HepG2 (cell line): Measurements from ENCODE around the gene TIMM13. TPM values are rescaled to one million over a fixed set of nuclear protein-coding genes. Genes with fewer than 3 reads are reported as not detected.

ENCODE experiments used
- AGO1 ChIP-seq: fragments of 200-400 bp; formaldehyde crosslinking; IDR thresholded peaks from 2 replicates; pipeline ENCODE4 v1.6.1; 2017; ENCODE audit warnings: mild to moderate bottlenecking, low read depth, low read length, moderate library complexity; ENCODE audit not compliant: poor library complexity, severe bottlenecking
- CENPBD1 ChIP-seq: sonication (generic); formaldehyde crosslinking; IDR thresholded peaks from 2 replicates; pipeline ENCODE4 v1.8.0; 2022; ENCODE audit warnings: missing genetic modification reagents, low read depth, mild to moderate bottlenecking, borderline replicate concordance
- EHMT2 ChIP-seq: fragments of 200-600 bp; sonication (generic); IDR thresholded peaks from 2 replicates; pipeline ENCODE4 v1.7.0; 2017; ENCODE audit warnings: antibody characterized with exemption, low read depth, low read length, borderline replicate concordance
- JUNB ChIP-seq: sonication (generic); formaldehyde crosslinking; IDR thresholded peaks from 2 replicates; pipeline ENCODE4 v1.8.0; 2022; ENCODE audit warnings: missing genetic modification reagents, mild to moderate bottlenecking, borderline replicate concordance
- KDM5B ChIP-seq: sonication (generic); formaldehyde crosslinking; IDR thresholded peaks from 2 replicates; pipeline ENCODE4 v1.4.0; 2020; ENCODE audit warnings: missing genetic modification reagents, mild to moderate bottlenecking, borderline replicate concordance
- MAF1 ChIP-seq: sonication (generic); formaldehyde crosslinking; IDR thresholded peaks from 2 replicates; pipeline ENCODE4 v1.5.0; 2020; ENCODE audit warnings: missing genetic modification reagents, borderline replicate concordance
- MLX ChIP-seq: IDR thresholded peaks from 2 replicates; pipeline ENCODE4 v1.6.1; 2016
- SCMH1 ChIP-seq: sonication (generic); formaldehyde crosslinking; IDR thresholded peaks from 2 replicates; pipeline ENCODE4 v1.9.0; 2021; ENCODE audit warnings: missing genetic modification reagents, mild to moderate bottlenecking, borderline replicate concordance
- ZBTB14 ChIP-seq: sonication (generic); formaldehyde crosslinking; IDR thresholded peaks from 2 replicates; pipeline ENCODE4 v1.4.0; 2020; ENCODE audit warnings: missing genetic modification reagents
- ZBTB43 ChIP-seq: sonication (generic); formaldehyde crosslinking; conservative IDR thresholded peaks from 2 replicates; pipeline ENCODE4 v1.4.0; 2020; ENCODE audit warnings: missing genetic modification reagents
- ZBTB7B ChIP-seq: sonication (generic); formaldehyde crosslinking; IDR thresholded peaks from 2 replicates; pipeline ENCODE4 v1.4.0; 2020; ENCODE audit warnings: missing genetic modification reagents
- ZBTB8A ChIP-seq: sonication (generic); formaldehyde crosslinking; IDR thresholded peaks from 2 replicates; pipeline ENCODE4 v1.4.0; 2020; ENCODE audit warnings: mild to moderate bottlenecking, low read depth, missing genetic modification reagents, borderline replicate concordance
- ZFP41 ChIP-seq: sonication (generic); formaldehyde crosslinking; IDR thresholded peaks from 2 replicates; pipeline ENCODE4 v1.4.0; 2020; ENCODE audit warnings: mild to moderate bottlenecking, missing genetic modification reagents, borderline replicate concordance
- ZNF280D ChIP-seq: sonication (generic); formaldehyde crosslinking; IDR thresholded peaks from 2 replicates; pipeline ENCODE4 v1.5.1; 2020; ENCODE audit warnings: mild to moderate bottlenecking, missing genetic modification reagents
- ZNF432 ChIP-seq: sonication (generic); formaldehyde crosslinking; IDR thresholded peaks from 2 replicates; pipeline ENCODE4 v1.5.0; 2020; ENCODE audit warnings: missing genetic modification reagents, mild to moderate bottlenecking, borderline replicate concordance
- ZNF687 ChIP-seq: sonication (generic); formaldehyde crosslinking; IDR thresholded peaks from 2 replicates; pipeline ENCODE4 v1.5.1; 2020; ENCODE audit warnings: mild to moderate bottlenecking, missing genetic modification reagents, moderate library complexity
- polyA plus RNA-seq, 8 experiments: library from polyadenylated mRNA; depleted of rRNA in 3 of 8; stranded (reverse) in 7 of 8; unstranded in 1 of 8; fragments of >200 nt; fragmentation: Illumina TruSeq in 4 of 8; extraction: Trizol in 4 of 8; gene quantifications; 2 replicates each; pipeline versions ENCODE4 v1.2.1 to v1.2.3, GENCODE V29; 2011 to 2016; ENCODE audit warnings: low read depth in 4 of 8, missing spikeins in 1 of 8, mixed read lengths in 1 of 8; ENCODE audit not compliant: insufficient read depth in 1 of 8
- total RNA-seq, 5 experiments: library from RNA; depleted of rRNA; stranded (reverse); fragments of >200 nt; fragmentation: Illumina TruSeq; extraction: Trizol; gene quantifications; 2 replicates each; pipeline ENCODE4 v1.2.3, GENCODE V29; 2016; ENCODE audit warnings: low read depth in 1 of 5

Gene TIMM13
- total and polyA plus RNA-seq, 2 of the 13 experiments (the other 11 are each of a cell fraction or from before 2014, with no cell fraction given): 48.4 to 108 TPM

- no peak for TF ChIP-seq MLX (CRISPR knock-in tag)
- no peak for TF ChIP-seq EHMT2
- TF ChIP-seq ZNF687 (CRISPR knock-in tag): peak; percentile 99
- TF ChIP-seq CENPBD1 (CRISPR knock-in tag): no peak
- peak; percentile 71; the same call in 1 of the 2 replicates for TF ChIP-seq KDM5B
- TF ChIP-seq ZBTB7B (CRISPR knock-in tag): peak; percentile 89
- no peak for TF ChIP-seq MAF1
- TF ChIP-seq ZFP41 (CRISPR knock-in tag): peak; percentile 47; the same call in 1 of the 2 replicates
- TF ChIP-seq ZBTB43 (CRISPR knock-in tag): peak; percentile 45; the same call in 1 of the 2 replicates
- peak; percentile 90 for TF ChIP-seq AGO1
- no peak for TF ChIP-seq JUNB
- TF ChIP-seq ZBTB14 (CRISPR knock-in tag): no peak
- no peak for TF ChIP-seq ZNF432 (CRISPR knock-in tag)
- no peak for TF ChIP-seq SCMH1 (CRISPR knock-in tag)
- no peak for TF ChIP-seq ZBTB8A
- TF ChIP-seq ZNF280D (CRISPR knock-in tag): peak; percentile 48; the same call in 1 of the 2 replicates
Measured at GRCh38 chr19:2416321-2417097, 10.9 kb downstream of the TIMM13 start (continued).
